ENCODE results near the gene NOC2L.

Gene NOC2L

DNA sequence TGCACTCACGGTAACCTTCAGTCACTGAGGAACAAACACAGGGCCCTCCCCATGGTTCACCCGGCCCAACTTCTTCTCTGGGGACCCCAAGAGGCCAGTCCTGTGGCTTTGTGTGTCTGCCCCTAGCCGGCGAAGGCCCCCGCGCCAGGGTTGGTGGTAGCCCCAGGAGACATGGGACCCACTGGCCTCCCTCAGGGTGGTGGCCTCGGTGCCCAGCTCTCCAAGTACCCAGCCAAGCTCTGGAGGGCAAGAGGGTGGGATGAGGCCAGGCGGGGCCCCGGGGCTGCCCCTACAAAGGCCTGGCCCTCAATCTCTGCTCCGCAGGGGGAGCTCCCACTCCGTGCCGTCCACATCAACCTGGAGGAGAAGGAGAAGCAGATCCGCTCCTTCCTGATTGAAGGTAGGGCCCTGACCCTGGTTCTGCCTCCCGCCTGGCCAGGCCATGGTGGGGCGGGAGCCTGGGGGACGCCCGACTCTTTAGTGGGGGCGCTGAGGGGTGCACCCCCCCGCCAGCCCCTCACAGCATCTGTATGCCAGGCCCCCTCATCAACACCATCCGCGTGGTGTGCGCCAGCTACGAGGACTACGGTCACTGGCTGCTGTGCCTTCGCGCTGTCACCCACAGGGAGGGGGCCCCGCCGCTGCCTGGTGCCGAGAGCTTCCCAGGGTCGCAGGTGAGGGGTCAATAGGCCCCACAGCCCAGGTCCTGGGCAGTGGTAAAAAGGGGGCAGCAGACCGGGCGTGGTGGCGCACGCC, 12.9 kb upstream of the NOC2L start:
- TF ChIP-seq, protein P1, sequence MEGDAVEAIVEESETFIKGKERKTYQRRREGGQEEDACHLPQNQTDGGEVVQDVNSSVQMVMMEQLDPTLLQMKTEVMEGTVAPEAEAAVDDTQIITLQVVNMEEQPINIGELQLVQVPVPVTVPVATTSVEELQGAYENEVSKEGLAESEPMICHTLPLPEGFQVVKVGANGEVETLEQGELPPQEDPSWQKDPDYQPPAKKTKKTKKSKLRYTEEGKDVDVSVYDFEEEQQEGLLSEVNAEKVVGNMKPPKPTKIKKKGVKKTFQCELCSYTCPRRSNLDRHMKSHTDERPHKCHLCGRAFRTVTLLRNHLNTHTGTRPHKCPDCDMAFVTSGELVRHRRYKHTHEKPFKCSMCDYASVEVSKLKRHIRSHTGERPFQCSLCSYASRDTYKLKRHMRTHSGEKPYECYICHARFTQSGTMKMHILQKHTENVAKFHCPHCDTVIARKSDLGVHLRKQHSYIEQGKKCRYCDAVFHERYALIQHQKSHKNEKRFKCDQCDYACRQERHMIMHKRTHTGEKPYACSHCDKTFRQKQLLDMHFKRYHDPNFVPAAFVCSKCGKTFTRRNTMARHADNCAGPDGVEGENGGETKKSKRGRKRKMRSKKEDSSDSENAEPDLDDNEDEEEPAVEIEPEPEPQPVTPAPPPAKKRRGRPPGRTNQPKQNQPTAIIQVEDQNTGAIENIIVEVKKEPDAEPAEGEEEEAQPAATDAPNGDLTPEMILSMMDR (IDR thresholded peaks at IDR 0.05; ENCODE audit: insufficient read depth, missing control alignments) = no peak
- no peak for FAIRE-seq
- DNase-seq (ENCODE audit: insufficient read length, low spot score) = no peak

DNA sequence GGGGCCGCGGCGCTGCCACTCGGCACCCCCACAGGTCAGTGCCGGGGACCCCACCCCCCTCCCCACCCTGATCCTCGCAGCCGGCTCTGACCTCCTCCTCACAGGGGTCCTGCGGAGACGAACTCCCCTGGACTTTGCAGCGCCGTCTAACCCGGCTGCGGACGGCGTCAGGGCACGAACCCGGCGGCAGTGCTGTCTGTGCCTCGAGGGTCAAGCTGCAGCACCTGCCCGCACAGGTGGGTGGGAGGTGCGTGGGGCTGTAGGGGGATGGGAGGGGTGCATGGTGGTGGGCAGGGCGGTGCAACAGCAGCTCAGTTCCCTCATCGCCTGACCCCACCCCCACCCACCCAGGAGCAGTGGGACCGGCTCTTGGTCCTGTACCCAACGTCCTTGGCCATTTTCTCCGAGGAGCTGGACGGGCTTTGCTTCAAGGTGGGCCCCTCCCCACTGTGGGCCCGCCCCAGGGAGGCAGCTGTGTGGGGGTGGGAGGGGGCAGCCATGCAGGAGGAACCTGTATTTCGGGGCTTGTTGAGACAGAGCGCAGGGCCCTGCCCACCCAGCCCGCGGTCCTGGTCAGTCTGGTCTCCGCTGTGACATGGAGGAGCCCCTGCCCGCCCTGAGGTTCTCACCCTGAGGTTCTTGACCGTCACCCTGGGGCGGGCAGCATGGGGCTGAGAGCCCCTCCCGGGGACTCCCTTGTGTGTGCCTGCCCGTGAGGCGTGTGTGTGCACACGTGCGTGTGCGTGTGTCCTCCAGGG, 12.1 kb upstream of the NOC2L start:
- no peak for DNase-seq (ENCODE audit: insufficient read length, low spot score)

DNA sequence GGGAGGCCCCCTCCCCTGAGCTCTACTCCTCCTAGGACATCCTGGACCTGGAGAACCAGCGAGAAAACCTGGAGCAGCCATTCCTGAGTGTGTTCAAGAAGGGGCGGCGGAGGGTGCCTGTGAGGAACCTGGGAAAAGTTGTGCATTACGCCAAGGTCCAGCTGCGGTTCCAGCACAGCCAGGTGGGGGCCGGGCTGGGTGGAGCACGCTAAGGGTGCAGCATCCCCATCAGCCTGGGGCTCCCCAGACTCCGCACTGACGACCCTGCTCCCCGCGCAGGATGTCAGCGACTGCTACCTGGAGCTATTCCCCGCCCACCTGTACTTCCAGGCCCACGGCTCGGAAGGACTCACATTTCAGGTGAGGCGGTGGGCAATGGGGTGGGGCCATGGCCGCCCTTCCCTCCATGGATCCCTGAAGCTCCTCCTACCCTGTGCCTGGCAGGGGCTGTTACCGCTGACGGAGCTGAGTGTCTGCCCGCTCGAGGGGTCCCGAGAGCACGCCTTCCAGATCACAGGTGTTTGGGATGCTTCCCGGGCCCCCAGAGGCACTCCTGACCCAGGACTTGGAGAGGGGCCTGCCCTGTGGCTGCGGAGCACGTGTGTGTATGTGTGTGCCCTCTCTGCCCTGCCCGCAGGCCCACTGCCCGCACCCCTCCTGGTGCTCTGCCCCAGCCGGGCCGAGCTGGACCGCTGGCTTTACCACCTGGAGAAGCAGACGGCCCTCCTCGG, 11.4 kb upstream of the NOC2L start:
- TF ChIP-seq, protein P1 (IDR thresholded peaks at IDR 0.05; ENCODE audit: insufficient read depth, missing control alignments) = no peak
- DNase-seq (ENCODE audit: insufficient read length, low spot score) (no peak), FAIRE-seq (no peak)

More for the DNA sequence above, 12.1 kb upstream of the NOC2L start:
- no peak for FAIRE-seq
- TF ChIP-seq, protein P1 (IDR thresholded peaks at IDR 0.05; ENCODE audit: insufficient read depth, missing control alignments) = no peak

DNA sequence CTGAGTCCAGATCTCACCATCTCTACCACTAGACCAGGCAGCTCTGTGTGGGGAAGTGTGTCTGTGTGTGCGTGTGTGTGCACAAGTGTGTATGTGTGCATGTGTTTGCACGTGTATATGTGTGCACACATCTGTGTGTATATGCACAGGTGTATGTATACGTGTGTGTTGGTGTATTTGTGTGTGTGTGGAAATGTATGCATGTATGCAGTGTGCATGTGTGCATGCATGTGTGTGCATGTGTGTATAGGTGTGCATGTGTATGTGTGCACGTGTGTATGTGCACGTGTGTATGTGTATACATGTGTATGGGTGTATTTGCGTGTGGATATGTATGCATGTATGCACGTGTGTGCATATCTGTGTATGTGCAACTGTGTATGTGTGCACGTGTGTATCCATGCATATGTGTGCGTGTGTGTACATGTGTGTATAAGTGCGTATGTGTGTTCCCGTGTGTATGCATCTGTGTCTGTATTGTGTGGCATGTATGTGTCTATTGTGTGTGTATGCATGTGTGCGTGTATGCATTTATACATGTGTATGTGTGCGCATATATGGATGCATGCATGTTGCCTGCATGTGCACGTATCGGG, 10.3 kb upstream of the NOC2L start:
- FAIRE-seq = no peak
- no peak for DNase-seq (ENCODE audit: insufficient read length, low spot score)
- TF ChIP-seq, protein P1 (IDR thresholded peaks at IDR 0.05; ENCODE audit: insufficient read depth, missing control alignments) = no peak

DNA sequence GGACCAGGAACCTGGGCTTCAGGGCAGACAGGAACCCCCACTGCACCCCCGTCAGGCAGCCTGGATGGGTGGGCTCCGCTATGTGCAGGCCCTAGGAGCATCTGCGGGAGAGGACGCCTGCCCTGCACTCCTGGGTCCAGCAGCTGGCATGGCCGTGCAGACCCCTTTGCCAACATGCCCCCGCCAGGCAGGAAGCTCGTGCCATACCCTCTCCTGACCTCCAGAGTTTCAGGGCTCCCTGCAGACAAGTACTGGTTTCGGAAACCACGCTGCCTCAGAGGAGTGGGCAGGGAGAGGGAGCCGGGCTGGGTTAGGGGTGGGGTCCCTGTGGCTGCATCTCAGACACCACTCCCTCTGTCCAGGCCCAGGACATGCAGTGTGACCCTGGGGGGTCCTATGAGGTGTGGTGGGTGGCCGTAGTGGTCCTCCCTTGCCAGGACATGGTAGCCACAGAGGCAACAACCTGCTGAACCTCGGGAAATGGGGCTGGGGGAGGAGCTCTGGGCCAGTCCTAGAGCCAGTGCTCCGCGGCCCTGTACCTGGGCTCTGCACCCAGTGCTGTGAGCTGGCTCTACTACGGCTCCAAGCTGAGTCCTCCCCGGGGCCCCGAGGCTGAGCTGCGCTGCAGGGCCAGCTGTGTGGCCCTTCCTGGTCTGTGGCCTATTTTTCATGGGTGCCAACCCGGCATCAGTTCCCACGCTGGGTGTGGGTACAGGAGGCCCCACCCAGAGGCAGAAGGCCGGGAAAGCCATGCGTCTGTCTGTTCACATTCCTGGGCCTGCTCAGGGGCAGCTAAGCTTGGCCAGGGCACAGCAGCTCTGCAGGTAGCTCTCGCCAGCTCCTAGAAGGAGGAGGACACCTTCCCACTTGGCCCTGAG, 8.6 kb upstream of the NOC2L start:
- TF ChIP-seq, protein P1 (IDR thresholded peaks at IDR 0.05; ENCODE audit: insufficient read depth, missing control alignments) = no peak
- no peak for DNase-seq (ENCODE audit: insufficient read length, low spot score)
- FAIRE-seq = no peak

DNA sequence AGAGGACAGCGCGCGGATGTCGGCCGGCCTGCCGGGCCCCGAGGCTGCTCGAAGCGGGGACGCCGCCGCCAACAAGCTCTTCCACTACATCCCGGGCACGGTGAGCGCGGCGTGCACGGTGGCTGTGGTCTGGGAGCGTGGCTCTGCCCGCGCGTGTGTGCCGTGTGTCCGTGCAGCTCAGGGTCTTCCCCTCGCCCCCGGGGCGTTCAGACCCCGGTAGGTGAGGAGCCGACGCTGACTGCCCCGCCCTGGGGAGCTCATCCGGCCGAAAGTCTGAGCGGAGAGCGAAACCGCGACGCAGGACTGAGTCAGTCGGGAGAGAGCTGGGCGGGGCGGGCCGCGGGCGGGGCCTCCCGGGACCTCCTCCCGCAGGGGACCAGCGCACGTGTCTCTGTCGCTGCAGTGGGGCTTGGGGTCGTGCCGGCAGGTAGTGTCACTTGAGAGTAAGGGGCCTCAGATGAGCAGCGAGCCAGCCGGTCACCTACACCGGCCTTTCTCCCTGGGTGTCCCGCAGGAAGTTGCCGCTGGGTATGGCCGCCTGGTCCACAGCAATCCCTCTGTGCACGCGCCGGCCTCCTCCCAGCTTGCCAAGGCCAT, 7.7 kb upstream of the NOC2L start:
- DNase-seq (ENCODE audit: insufficient read length, low spot score) = no peak
- no peak for FAIRE-seq

More for the DNA sequence above, 7.7 kb upstream of the NOC2L start:
- TF ChIP-seq, protein P1 (IDR thresholded peaks at IDR 0.05; ENCODE audit: insufficient read depth, missing control alignments) = no peak
